Putamen (tissue), 1 donor: ENCODE data around the gene SAMM50.

Experiments used
- DNase-seq: peaks from one replicate; pipeline ENCODE4 v3.0.0-alpha.2; 2016; ENCODE audit warnings: low spot score

SAMM50 gene

DNA sequence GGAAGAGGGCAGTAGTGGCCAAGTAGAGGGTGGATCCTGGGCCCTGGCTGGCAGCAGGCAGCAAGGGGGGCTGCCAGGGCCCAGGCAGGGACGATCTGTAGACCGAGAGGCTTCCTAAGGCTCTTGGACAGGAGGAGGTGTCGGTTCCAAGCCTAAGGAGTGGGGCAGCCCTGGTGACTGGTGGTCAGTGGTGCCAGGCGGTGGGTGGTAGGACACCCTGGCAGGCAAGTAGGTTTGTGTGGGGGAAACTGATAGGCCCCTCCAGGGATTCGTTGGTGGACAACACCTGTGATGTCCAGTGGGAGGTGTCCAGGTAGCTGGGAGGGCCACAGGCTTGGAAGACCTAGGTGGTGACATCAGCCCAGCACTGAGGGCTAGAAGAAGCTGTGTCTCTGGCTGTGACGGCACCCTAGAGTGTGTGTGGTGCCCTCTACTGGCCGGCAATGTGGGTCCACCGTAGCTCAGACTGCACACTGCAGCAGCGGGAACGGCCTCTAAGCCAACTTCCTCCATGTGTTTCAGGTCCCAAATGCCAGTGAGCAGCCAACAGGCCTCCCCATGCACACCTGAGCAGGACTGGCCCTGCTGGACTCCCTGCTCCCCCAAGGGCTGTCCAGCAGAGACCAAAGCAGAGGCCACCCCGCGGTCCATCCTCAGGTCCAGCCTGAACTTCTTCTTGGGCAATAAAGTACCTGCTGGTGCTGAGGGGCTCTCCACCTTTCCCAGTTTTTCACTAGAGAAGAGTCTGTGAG lies 9.4 kb upstream of the SAMM50 start:
- peak; percentile 23 for DNase-seq

DNA sequence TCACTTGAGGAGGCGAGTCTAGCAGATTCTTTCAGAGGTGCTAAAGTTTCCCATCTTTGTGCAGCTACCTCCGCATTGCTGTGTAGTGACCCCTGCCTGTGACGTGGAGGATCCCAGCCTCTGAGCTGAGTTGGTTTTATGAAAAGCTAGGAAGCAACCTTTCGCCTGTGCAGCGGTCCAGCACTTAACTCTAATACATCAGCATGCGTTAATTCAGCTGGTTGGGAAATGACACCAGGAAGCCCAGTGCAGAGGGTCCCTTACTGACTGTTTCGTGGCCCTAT lies 8.9 kb upstream of the SAMM50 start:
- DNase-seq: no peak

DNA sequence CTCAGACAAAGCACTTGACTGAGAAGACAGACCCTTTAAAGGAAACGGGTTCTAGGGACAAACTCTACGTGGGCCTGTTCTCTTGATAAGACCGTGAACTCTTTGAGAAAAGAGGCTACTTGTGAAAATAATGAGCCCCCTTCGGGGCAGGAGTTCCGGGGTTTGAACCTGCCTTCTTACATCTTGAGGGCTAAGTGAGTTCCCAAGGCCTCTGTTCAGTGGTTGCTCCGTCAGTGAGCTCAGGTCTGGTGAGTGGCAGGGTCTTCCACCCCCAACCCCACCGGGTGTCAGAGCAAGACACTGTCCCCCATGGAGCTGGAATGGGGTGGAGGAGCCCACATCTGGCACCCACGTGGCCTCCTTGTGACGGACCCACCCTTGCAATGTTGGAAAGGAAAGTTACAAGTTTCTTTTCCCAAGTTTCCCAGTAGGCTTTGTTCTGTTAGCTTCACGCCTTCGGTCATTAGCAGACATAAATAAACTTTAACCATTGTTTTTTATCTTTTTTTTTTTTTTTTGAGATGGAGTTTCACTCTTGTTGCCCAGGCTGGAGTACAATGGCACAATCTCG lies 6.3 kb upstream of the SAMM50 start:
- no peak for DNase-seq

DNA sequence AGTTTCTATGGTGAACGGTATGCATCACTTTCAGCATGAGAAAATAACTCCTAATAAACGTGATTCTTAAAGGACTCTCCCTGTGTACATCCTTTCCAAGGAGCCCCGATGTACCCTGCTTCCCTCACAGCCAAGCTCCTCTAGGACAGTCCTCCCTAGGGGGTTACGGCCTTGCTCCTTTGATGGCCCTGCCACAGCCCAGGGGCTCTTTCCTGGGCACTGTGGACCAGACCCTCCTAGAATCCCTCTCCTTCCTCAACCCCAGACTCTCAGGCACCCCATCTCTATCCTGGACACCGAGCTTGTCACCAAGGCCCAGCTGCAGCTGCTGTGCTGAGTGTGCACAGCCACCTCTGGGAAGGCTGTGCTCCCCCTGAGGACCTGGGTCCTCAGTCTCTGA lies 3.9 kb upstream of the SAMM50 start:
- no peak for DNase-seq

DNA sequence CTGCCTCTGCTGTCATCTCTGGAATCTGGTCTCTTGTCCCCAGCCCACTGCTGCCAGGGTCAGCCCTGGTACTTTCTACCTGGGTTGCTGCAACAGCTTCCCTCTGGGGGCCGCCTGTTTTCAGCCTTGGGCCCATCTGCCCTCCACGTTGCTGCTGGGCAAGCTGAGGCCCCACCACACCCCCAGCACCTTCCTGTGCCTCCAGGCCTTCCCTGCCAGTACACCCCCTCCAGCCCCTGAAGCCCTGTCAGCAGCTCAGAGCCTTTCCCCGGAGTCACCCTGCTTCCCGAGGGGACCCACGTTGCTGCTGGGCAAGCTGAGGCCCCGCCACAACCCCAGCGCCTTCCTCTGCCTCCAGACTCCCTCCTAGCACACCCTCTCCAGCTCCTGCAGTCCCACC lies 3.3 kb upstream of the SAMM50 start:
- no peak for DNase-seq

DNA sequence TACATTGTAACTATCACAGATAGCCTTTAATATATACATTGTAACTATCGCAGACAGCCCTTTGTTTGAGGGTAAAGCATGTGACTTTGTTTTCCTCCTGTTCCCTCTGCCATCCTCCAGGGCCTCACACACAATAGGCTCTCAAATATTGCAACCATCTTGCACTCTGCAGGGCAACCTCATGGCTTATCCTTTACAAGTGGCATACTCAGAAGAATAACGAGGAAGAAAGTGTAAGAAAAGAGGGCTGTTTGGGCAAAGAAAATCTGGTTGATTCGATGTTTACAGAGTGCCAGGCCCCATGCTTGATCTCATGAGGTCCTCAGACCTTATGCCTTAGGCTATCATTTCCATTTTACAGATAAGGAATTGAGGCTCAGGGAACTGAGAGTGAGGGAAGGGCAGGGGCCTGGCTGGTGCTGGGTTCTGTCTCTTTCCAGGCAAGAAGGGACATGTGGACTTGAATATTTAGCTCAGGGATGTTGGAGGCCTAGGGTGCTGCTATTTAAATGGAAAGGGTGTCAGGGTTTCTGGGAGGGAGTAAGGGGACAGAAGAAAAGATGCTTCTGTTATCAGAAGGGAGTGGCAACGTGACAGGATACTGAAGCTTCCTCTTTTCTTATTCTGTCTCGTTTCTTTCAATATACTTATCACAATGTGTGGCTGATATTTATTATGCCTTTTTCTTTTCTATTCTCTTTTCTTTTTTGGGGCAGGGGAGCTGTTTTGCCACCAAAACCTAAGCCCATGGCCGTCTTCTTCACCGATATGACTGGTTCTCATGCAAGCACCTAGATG lies 1.1 kb upstream of the SAMM50 start:
- no peak for DNase-seq

DNA sequence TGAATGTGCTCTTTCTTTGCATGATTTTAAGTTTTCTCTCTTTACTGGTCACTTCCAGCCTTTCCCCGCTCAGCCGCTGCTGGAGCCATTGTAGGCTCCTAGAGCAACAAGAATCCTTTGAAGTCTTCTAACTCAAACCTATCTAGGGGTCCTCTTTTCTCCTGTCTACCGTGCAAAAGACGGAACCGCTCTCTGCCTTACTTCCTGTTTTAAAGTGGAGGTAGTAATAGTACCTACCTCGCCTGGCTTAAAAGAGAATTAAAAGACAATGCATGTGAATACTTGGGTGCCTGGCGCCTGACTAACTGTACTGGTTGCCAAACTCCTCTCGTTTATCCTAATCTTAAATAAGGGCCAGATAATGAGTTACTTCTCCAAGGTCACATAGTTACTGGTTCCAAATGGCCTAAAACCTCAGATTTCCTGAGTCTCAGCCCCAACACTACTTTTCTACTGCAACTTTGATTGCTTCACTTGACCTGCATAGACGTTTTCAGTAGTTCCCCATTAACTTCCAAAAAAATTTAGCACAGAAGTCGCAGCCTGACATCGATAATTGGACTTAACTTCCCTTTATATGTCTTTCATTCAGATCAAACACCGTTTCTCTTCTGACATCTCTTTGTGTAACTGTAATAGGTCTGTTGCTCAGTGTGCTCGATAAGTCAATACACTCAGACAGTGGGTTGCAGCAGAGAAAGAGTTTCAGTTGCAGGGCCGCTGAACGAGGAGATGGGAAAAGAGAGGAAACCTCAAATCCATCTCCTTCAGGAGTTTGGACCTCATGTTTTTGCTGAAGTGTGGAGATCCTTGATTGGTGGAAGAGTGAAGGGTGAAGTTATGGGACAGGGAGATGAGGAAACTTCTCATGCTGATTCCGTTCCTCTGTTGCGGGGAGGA lies 891 bp downstream of the SAMM50 start:
- no peak for DNase-seq

DNA sequence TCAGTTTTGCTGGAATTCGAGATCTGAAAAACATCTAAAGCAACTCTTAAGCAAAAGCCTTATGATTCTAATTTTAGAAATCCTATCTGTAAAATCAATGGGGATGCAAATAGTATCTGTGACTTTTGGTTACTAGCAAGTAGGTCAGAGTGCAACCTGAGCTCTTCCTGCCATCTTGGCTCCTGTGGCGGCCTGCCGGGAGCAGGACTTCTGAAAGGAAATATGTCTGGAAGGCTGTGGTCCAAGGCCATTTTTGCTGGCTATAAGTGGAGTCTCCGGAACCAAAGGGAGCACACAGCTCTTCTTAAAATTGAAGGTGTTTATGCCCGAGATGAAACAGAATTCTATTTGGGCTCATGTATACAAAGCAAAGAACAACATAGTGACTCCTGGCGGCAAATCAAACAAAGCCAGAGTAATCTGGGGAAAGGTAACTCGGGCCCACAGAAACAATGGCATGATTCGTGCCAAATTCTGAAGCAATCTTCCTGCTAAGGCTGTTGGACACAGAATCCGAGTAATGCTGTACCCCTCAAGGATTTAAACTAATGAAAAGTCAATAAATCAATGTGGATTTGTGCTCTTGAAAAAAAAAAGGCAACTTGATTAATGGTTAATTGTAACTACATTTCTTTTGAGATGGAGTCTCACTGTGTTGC lies 1.7 kb downstream of the SAMM50 start:
- peak; percentile 17 for DNase-seq

DNA sequence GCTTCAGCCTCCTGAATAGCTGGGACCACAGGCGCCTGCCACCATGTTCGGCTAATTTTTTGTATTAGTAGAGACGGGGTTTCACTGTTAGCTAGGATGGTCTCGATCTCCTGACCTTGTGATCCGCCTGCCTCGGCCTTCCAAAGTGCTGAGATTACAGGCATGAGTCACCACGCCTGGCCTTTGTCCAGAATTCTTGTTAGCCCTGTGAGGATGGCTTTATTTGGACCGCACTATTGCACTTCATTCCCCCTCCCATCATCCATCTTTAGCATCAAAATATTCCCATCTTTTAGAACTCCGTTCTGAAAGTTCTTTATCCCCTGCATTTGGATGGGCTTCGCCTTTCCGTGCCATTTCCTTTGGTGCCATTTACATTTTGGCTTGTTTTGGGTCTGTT lies 2.6 kb downstream of the SAMM50 start:
- DNase-seq: no peak

DNA sequence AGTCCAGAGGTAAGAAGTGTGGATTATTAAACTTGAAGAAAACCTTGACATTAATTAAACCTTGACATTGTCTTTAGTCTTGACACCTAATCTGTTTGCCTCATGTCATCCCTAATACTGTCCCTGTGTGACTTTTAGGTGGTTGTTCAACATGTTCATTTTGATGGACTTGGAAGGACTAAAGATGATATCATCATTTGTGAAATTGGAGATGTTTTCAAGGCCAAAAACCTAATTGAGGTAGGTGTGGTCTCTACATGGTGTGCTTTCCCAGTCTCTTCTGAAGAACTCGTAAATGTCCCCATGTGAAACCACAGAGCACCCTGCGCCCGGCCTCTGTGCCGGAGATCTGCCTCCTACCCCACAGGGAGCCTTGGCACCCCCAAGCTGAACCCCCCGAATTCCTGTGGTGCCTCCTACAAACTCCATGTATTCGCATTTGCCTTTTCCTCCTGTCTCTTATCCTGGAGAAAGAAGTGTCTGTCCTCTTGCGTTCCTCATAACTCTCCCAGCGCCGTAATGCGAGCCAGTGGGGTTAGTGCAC lies 9.1 kb downstream of the SAMM50 start:
- DNase-seq: no peak

DNA sequence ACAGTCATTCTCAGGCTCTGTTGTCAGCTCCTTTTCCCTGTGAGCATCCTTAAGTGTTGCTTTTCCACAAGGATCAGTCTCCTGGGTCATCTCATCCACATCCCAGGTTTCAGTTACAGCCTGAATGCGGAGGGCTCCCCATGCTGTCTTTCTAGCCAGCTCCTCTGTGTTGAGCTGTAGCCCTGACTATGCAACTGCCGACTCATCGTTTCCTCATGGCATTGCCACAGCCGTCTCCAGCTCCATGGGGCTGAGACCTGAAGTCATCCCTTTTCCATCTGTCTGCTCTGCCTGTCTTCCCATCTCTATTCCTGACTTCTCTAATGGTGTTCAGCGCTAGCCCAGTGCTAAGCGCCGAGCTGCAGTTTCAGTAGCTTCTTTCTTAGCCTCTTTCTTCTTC lies 11.8 kb downstream of the SAMM50 start:
- DNase-seq: no peak

DNA sequence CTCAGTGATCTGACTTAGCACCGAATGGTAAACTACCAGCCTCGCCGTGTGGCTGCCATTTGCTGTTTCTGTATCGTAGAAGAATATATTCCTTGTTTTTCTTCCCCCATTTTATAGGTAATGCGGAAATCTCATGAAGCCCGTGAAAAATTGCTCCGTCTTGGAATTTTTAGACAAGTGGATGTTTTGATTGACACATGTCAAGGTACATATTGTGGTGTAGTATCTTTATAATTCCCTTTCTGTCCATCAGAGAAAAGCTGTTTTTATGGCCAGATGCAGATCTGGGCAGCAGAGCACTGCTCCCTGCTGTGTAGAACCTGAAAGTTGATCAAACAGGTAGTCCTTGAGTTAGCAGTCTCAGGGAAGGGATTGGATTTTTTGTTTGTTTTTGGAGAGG lies 13.4 kb downstream of the SAMM50 start:
- no peak for DNase-seq

DNA sequence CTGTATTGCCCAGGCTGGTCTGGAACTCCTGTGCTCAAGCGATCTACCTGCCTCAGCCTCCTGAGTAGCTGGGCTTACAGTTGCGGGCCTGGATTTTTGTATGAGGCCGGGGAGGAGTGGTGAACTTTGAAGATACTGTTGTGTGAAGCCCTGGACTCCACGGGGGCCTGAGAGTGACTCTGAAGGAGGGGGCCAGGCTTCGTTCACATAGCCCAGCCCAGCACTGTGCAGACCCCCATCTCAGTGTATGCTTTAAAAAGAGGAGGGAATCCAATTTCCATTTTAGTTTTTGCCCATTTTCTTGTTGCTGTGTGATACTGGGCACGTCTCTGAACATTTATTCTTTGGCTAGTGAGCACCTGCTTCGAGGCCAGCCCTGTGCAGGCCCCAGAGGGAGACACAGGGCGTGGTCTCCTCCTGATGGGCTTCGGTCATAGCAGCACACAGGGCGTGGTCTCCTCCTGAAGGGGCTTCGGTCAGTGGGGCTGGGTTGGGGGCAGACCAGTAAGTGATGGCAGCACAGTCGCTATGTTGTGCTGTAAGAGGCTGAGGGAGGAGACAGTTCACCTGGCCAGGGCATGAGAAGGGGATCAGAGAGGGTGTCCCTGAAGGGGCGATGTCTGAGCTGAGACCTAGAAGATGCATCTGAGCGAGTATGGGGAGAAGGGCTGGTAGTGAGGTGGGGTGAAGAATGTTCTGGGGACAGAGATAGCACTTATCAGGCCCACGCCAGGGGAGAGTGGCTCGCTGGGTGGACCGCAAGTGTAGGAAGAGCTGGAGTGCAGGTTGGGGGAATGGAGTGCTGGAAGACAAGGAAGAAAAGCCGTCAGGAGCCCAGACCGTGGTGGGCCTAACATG lies 14.0 kb downstream of the SAMM50 start:
- no peak for DNase-seq

DNA sequence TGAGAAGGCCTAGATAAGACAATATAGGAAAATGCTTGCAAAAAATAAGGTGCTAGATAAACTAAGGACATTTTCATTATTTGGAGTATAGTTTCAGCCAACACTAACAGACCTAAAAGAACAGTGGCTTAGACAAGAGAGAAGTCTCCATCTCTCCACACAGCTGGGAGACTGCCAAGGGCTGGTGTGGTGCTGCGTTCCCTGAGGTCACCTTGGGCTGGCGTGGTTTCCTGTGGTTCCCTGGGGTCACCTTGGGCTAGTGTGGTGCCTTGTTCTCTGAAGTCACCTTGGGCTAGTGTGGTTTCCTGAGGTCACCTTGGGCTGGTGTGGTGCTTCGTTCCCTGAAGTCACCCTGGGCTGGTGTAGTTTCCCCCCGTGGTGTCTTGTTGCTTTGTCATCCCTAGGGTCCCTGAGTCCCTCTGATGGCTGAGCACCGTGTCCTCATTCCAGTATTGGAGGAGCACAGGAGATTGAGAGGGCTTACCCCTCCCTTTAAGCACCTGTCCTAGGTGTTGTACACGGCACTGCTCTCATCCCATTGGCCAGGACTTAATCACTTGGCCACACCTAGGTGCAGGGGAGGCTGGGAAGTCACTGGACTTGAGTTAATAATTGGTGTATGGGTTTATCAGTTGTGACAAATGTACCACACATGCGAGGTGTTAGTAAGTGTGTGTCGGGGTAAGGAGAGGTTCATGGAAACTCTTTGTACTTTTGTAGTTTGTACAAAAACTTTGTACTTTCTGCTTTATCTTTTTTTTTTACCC lies 14.9 kb downstream of the SAMM50 start:
- no peak for DNase-seq

DNA sequence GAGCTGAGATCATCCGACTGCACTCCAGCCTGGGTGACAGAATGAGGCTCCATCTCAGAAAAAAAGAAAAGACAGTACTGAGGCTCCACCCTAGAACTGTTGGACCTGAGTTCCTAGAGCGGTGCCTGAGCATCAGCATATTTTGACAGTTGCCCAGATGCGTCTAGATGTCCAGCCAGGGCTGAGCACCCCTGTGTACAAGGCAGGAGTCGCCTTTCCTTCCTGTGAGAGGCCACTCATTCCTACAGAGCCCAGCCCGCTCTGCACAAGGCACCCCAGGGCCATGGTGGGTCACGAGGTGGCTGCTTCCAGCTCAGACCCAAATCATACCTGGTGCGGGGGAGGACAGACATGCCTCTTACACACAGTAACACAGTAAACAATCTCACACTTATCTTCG lies 15.9 kb downstream of the SAMM50 start:
- DNase-seq: no peak

DNA sequence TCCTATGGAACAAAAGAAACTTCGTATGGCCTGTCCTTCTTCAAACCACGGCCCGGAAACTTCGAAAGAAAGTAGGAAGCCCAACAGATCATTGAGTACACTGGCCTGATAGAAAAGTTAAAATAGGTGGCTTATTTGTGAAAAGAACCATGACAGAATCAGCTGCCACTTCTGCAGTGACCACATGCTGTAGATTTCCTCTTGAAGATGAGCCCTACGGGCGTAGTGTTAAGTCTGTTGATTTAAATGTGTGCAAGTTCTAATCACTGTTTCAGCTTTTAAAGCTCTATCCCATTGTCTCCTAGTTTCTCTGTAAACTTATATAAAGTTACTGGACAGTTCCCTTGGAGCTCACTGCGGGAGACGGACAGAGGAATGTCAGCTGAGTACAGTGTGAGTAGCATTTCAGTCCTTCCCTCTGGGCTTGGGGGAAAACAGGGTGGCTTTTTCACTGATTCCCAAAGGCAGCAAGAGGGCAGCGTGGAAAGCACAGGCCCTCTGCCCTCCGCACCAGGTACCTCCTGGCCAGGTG lies 17.8 kb downstream of the SAMM50 start:
- no peak for DNase-seq

DNA sequence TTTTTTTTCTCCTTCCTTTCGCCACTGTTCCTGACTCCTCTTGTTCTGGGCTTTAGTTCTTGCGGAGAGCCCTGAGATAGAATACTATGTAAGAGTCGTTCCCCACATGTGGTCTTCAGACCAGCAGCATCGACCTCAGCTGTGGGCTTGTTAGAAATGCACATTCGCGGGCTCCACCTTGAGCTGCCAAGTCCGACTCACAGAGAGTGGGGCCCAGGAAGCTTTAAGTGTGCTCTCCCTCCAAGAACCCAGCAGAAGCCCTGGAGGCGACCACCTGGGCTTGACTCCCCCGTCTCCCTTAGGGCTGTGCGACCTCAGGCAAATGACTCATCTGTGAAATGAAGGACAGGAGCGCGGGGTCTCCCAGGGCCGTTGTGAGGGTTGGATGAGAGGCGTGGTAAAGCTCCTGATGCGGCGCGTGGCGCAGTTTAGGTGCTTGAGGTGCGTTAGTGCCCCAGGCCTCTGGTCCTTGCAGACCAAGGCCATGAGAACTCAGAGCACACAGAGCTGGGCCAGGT lies 18.8 kb downstream of the SAMM50 start:
- no peak for DNase-seq

DNA sequence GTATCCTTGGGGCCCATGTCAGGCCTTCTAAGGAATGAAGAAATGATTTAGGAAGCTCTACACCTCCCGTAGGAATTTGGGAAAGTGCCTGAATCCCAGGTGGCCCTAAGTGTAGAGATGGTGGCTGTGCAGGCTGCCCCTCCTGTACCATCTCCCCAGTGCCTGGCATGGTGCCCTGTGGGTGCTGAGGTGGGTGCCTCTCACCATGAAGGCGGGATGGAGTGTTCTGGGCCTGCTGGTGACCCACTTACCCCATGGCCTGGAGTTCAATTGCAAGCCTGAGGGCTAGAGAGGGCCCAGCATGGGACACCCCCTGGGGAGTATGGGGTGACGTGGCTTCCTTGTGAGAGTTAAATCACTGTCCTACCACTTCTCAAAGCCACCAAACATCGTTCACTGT lies 19.8 kb downstream of the SAMM50 start:
- DNase-seq: no peak
